CD4-positive, CD25-positive, alpha-beta regulatory T cell (primary cell): ENCODE data around the gene CPNE9. TPM values are rescaled to one million over a fixed set of nuclear protein-coding genes. Genes with fewer than 3 reads are reported as not detected.

ENCODE experiments used
- ATAC-seq, 2 donors: fragments of 150-1000 bp; cut with Tn5 transposase; one replicate each; pipeline ENCODE4 v1.10.0; 2021; ENCODE audit warnings: low read depth in 2 of 2, moderate number of reproducible peaks in 2 of 2, moderate library complexity in 1 of 2
- DNase-seq, 3 donors: peaks; one replicate each; pipeline versions ENCODE4 v3.0.0 to v3.0.0-alpha.2; 2012 to 2022; ENCODE audit warnings: mixed read lengths in 1 of 3
- H3K27ac ChIP-seq: one replicate; pipeline ENCODE4 v1.7.0; 2013; ENCODE audit warnings: mild to moderate bottlenecking, low read length; ENCODE audit not compliant: insufficient read depth, poor library complexity, severe bottlenecking
- H3K27me3 ChIP-seq: one replicate; pipeline ENCODE4 v1.7.0; 2013; ENCODE audit warnings: low read length; ENCODE audit not compliant: control insufficient read depth, insufficient read depth
- H3K36me3 ChIP-seq: one replicate; pipeline ENCODE4 v1.7.0; 2013; ENCODE audit warnings: mild to moderate bottlenecking, low read length, moderate library complexity; ENCODE audit not compliant: control insufficient read depth, insufficient read depth
- H3K4me1 ChIP-seq: 2 replicates; pipeline ENCODE4 v1.7.0; 2013; ENCODE audit warnings: mild to moderate bottlenecking, low read length; ENCODE audit not compliant: insufficient read depth, control insufficient read depth, poor library complexity, severe bottlenecking
- H3K4me3 ChIP-seq: one replicate; pipeline ENCODE4 v1.7.0; 2013; ENCODE audit warnings: low read depth, mild to moderate bottlenecking, low read length, moderate library complexity
- H3K9me3 ChIP-seq, 2 experiments: 1 replicate in 1 of 2; 2 replicates in 1 of 2; pipeline ENCODE4 v1.7.0; 2013; ENCODE audit warnings: low read length in 2 of 2, mild to moderate bottlenecking in 1 of 2, moderate library complexity in 1 of 2; ENCODE audit not compliant: control insufficient read depth in 2 of 2
- H3K27ac Mint-ChIP-seq, 3 donors: one replicate each; pipeline ENCODE4 v1.8.0; 2020 to 2022; ENCODE audit warnings: mild to moderate bottlenecking in 3 of 3, mixed read lengths in 3 of 3, moderate library complexity in 2 of 3
- H3K27me3 Mint-ChIP-seq: one replicate; pipeline ENCODE4 v1.8.0; 2022; ENCODE audit warnings: mild to moderate bottlenecking, mixed read lengths
- H3K36me3 Mint-ChIP-seq: one replicate; pipeline ENCODE4 v1.8.0; 2020; ENCODE audit warnings: mixed read lengths
- H3K4me1 Mint-ChIP-seq, 4 donors: one replicate each; pipeline ENCODE4 v1.8.0; 2020 to 2022; ENCODE audit warnings: mixed read lengths in 4 of 4, mild to moderate bottlenecking in 1 of 4
- H3K4me3 Mint-ChIP-seq, 4 donors: one replicate each; pipeline ENCODE4 v1.8.0; 2020 to 2022; ENCODE audit warnings: mild to moderate bottlenecking in 4 of 4, mixed read lengths in 4 of 4, moderate library complexity in 3 of 4
- H3K9me3 Mint-ChIP-seq, 7 donors: one replicate each; pipeline ENCODE4 v1.8.0; 2020 to 2022; ENCODE audit warnings: mixed read lengths in 7 of 7, mild to moderate bottlenecking in 3 of 7, moderate library complexity in 2 of 7
- polyA plus RNA-seq, 4 donors: library from polyadenylated mRNA; unstranded; fragments of 300-500 nt; fragmentation: Illumina TruSeq; gene quantifications; one replicate each; pipeline ENCODE4 v1.2.3, GENCODE V29; 2021
- total RNA-seq: library from RNA; stranded (reverse); gene quantifications from one replicate; pipeline ENCODE4 v1.2.3, GENCODE V29; 2022

The CPNE9 gene
- total and polyA plus RNA-seq, 5 donors from 2014 or later, result not detected

- Mint-ChIP-seq H3K27me3 (no peaks in the 10 kb centered on the region), H3K4me1 (peaks cover 0 to 4% (median 0%) of the 10 kb centered on the region in 4 donors), H3K36me3 (peaks cover 70% of the 10 kb centered on the region), H3K9me3 (no peaks in the 10 kb centered on the region), H3K4me3 (no peak overlapping the region), H3K27ac (peak overlapping the region in 1 of 3 donors; percentile 62)
- H3K4me1 ChIP-seq, result no peaks in the 10 kb centered on the region
- H3K36me3 ChIP-seq, result peaks cover 96% of the 10 kb centered on the region
- no peak overlapping the region for H3K4me3 ChIP-seq
- no peaks in the 10 kb centered on the region for H3K9me3 ChIP-seq
- H3K27me3 ChIP-seq, result no peaks in the 10 kb centered on the region
- DNase-seq, result no peak
- H3K27ac ChIP-seq, result no peak overlapping the region
- no peak for ATAC-seq
These were observed 30.6 kb upstream of the CPNE9 start for GRCh38 chr3:9673082-9673481.

- peaks cover 96% of the 10 kb centered on the region for H3K36me3 ChIP-seq
- no peak for ATAC-seq
- H3K27ac ChIP-seq, result no peak overlapping the region
- Mint-ChIP-seq H3K9me3 (no peaks in the 10 kb centered on the region), H3K27me3 (no peaks in the 10 kb centered on the region), H3K4me1 (peaks cover 0 to 7% (median 0%) of the 10 kb centered on the region in 4 donors), H3K27ac (peak overlapping the region in 1 of 3 donors; percentile 62), H3K36me3 (peaks cover 72% of the 10 kb centered on the region), H3K4me3 (no peak overlapping the region)
- no peaks in the 10 kb centered on the region for H3K4me1 ChIP-seq
- no peak overlapping the region for H3K4me3 ChIP-seq
- no peaks in the 10 kb centered on the region for H3K27me3 ChIP-seq
- no peak for DNase-seq
- H3K9me3 ChIP-seq, result no peaks in the 10 kb centered on the region
These were observed 29.9 kb upstream of the CPNE9 start for GRCh38 chr3:9673752-9674151.

GRCh38 chr3:9675736-9676290, 27.8 kb upstream of the CPNE9 start:
- no peak overlapping the region for H3K4me3 ChIP-seq
- Mint-ChIP-seq H3K27me3 (no peaks in the 10 kb centered on the region), H3K4me3 (no peak overlapping the region), H3K27ac (no peak overlapping the region), H3K36me3 (peaks cover 82% of the 10 kb centered on the region), H3K9me3 (no peaks in the 10 kb centered on the region), H3K4me1 (peaks cover 0 to 7% (median under 1%) of the 10 kb centered on the region in 4 donors)
- no peaks in the 10 kb centered on the region for H3K9me3 ChIP-seq
- H3K4me1 ChIP-seq, result no peaks in the 10 kb centered on the region
- ATAC-seq, result no peak
- no peak overlapping the region for H3K27ac ChIP-seq
- no peaks in the 10 kb centered on the region for H3K27me3 ChIP-seq
- peaks cover 95% of the 10 kb centered on the region for H3K36me3 ChIP-seq
- DNase-seq, result no peak

GRCh38 chr3:9676785-9677184, 26.8 kb upstream of the CPNE9 start:
- Mint-ChIP-seq H3K4me3 (no peak overlapping the region), H3K27ac (no peak overlapping the region), H3K4me1 (peaks cover 0 to 10% (median 1%) of the 10 kb centered on the region in 4 donors), H3K36me3 (peaks cover 84% of the 10 kb centered on the region), H3K9me3 (no peaks in the 10 kb centered on the region), H3K27me3 (no peaks in the 10 kb centered on the region)
- H3K4me1 ChIP-seq, result no peaks in the 10 kb centered on the region
- H3K36me3 ChIP-seq, result peaks cover 95% of the 10 kb centered on the region
- no peak for DNase-seq
- no peak overlapping the region for H3K27ac ChIP-seq
- ATAC-seq, result no peak
- no peak overlapping the region for H3K4me3 ChIP-seq
- no peaks in the 10 kb centered on the region for H3K27me3 ChIP-seq
- no peaks in the 10 kb centered on the region for H3K9me3 ChIP-seq

- Mint-ChIP-seq H3K4me3 (no peak overlapping the region), H3K27me3 (no peaks in the 10 kb centered on the region), H3K36me3 (peaks cover 79% of the 10 kb centered on the region), H3K4me1 (peaks cover 0 to 10% (median 1%) of the 10 kb centered on the region in 4 donors), H3K9me3 (no peaks in the 10 kb centered on the region), H3K27ac (peak overlapping the region in 1 of 3 donors; percentile 2)
- ATAC-seq (no peak), DNase-seq (no peak)
- Histone ChIP-seq H3K9me3 (no peaks in the 10 kb centered on the region), H3K4me1 (no peaks in the 10 kb centered on the region), H3K27me3 (no peaks in the 10 kb centered on the region), H3K27ac (no peak overlapping the region), H3K4me3 (no peak overlapping the region), H3K36me3 (peaks cover 95% of the 10 kb centered on the region)
These were observed 25.1 kb upstream of the CPNE9 start for GRCh38 chr3:9678493-9678892.

GRCh38 chr3:9679476-9680080, 24.1 kb upstream of the CPNE9 start:
- H3K27ac Mint-ChIP-seq, result peak overlapping the region in 1 of 3 donors; percentile 72
- DNase-seq, result no peak
- no peak overlapping the region for H3K4me3 ChIP-seq
- no peak for ATAC-seq
- no peak overlapping the region for H3K27ac ChIP-seq
- no peaks in the 10 kb centered on the region for H3K27me3 ChIP-seq
- no peak overlapping the region for H3K4me3 Mint-ChIP-seq
- H3K27me3 Mint-ChIP-seq, result no peaks in the 10 kb centered on the region
- peaks cover 0 to 10% (median 1%) of the 10 kb centered on the region in 4 donors for H3K4me1 Mint-ChIP-seq
- no peaks in the 10 kb centered on the region for H3K4me1 ChIP-seq
- peaks cover 95% of the 10 kb centered on the region for H3K36me3 ChIP-seq
- H3K9me3 ChIP-seq, result no peaks in the 10 kb centered on the region
- peaks cover 77% of the 10 kb centered on the region for H3K36me3 Mint-ChIP-seq
- no peaks in the 10 kb centered on the region for H3K9me3 Mint-ChIP-seq

- H3K4me3 Mint-ChIP-seq, result no peak overlapping the region
- no peaks in the 10 kb centered on the region for H3K27me3 ChIP-seq
- H3K4me1 Mint-ChIP-seq, result peaks cover 0 to 10% (median 1%) of the 10 kb centered on the region in 4 donors
- H3K36me3 Mint-ChIP-seq, result peaks cover 75% of the 10 kb centered on the region
- ATAC-seq, result no peak
- H3K9me3 ChIP-seq, result no peaks in the 10 kb centered on the region
- no peaks in the 10 kb centered on the region for H3K9me3 Mint-ChIP-seq
- DNase-seq, result no peak
- no peak overlapping the region for H3K4me3 ChIP-seq
- no peak overlapping the region for H3K27ac Mint-ChIP-seq
- H3K4me1 ChIP-seq, result no peaks in the 10 kb centered on the region
- no peak overlapping the region for H3K27ac ChIP-seq
- H3K36me3 ChIP-seq, result peaks cover 97% of the 10 kb centered on the region
- no peaks in the 10 kb centered on the region for H3K27me3 Mint-ChIP-seq
These were observed 22.5 kb upstream of the CPNE9 start for GRCh38 chr3:9681011-9681722.
